VCaP (cell line): ENCODE results near the gene ARMH1.

ENCODE experiments used
- H3K27ac ChIP-seq: fragments of 450-650 bp; 2 replicates; pipeline ENCODE4 v1.5.1; 2017
- TF ChIP-seq, protein P1 (sequence below): fragments of 450-650 bp; conservative IDR thresholded peaks from 2 replicates; pipeline ENCODE4 v1.5.1; 2017; ENCODE audit warnings: mild to moderate bottlenecking, moderate library complexity

The ARMH1 gene

DNA sequence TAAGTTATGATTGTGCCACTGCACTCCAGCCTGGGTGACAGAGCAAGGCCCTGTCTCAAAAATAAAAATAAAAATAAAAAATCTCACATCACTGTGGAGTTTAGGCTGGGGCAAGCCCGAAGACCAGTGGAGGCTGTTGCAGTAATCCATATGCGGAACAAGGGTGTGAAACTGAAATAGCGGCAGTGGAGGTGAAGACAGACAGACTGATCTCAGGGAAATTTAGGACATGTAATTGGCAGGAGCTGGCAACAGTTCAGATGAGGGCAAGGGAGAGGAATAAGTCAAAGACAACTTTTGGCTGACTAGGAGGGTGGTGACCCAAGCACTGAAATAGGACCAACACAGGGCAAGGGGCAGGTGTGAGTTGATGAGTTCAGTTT lies 8.4 kb downstream of the ARMH1 start:
- H3K27ac ChIP-seq, result no peak overlapping the region
- TF ChIP-seq, protein P1, sequence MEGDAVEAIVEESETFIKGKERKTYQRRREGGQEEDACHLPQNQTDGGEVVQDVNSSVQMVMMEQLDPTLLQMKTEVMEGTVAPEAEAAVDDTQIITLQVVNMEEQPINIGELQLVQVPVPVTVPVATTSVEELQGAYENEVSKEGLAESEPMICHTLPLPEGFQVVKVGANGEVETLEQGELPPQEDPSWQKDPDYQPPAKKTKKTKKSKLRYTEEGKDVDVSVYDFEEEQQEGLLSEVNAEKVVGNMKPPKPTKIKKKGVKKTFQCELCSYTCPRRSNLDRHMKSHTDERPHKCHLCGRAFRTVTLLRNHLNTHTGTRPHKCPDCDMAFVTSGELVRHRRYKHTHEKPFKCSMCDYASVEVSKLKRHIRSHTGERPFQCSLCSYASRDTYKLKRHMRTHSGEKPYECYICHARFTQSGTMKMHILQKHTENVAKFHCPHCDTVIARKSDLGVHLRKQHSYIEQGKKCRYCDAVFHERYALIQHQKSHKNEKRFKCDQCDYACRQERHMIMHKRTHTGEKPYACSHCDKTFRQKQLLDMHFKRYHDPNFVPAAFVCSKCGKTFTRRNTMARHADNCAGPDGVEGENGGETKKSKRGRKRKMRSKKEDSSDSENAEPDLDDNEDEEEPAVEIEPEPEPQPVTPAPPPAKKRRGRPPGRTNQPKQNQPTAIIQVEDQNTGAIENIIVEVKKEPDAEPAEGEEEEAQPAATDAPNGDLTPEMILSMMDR, result no peak

DNA sequence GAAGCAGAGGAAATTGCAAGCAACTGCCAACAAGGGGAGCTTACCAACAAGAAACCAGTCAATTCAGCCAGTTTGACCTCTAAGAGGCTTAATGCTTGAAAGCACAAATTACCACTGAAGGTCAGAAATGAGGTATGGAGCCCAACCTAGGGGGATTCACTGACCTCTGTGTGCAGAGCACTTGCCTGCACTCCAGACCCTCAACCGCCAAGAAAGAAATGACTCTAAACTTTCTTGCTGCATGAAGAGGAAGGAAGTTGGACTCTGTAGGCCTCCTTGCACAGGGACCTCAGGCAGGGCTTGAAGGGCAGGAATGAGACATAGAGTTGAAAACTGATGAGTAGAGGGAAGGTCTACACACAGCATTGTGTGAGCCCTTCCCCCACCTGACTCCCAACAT lies 10.0 kb downstream of the ARMH1 start:
- H3K27ac ChIP-seq, result no peak overlapping the region
- TF ChIP-seq, protein P1, result no peak

DNA sequence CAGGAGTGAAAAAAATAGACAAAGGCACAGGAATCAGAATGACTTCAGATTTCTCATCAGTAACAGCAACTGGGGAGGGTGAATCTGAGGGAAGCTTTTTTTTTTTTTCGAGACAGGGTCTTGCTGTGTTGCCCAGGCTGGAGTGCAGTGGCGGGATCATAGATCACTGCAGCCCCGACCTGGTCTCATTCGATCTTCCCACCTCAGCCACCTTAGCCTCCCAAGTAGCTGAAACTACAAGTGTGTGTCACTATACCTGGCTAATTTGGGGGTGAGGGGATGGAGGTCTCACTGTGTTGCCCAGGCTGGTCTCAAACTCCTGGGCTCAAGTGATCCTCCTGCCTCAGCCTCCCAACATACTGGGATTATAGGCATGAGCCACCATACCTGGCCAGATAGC lies 10.7 kb downstream of the ARMH1 start:
- no peak overlapping the region for H3K27ac ChIP-seq

DNA sequence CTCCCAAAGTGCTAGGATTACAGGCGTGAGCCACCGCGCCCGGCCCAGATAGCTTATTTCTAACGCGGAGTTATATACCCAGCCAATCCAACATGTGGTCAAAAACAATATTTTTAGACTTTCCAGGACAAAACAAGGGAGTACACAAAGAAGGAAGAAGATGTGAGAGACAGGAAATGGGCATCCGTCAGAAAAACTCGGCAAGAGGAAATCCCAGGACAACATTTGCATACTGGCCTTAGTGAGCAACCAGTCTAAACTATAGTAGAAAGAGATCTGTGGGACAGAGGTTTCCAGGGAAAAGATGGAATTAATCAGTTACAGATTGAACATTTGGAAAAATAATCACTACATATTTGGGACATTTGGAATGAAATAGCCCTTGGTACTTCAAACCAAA lies 11.4 kb downstream of the ARMH1 start:
- TF ChIP-seq, protein P1, result no peak
- no peak overlapping the region for H3K27ac ChIP-seq

More for the DNA sequence above, 10.7 kb downstream of the ARMH1 start:
- TF ChIP-seq, protein P1, result no peak

DNA sequence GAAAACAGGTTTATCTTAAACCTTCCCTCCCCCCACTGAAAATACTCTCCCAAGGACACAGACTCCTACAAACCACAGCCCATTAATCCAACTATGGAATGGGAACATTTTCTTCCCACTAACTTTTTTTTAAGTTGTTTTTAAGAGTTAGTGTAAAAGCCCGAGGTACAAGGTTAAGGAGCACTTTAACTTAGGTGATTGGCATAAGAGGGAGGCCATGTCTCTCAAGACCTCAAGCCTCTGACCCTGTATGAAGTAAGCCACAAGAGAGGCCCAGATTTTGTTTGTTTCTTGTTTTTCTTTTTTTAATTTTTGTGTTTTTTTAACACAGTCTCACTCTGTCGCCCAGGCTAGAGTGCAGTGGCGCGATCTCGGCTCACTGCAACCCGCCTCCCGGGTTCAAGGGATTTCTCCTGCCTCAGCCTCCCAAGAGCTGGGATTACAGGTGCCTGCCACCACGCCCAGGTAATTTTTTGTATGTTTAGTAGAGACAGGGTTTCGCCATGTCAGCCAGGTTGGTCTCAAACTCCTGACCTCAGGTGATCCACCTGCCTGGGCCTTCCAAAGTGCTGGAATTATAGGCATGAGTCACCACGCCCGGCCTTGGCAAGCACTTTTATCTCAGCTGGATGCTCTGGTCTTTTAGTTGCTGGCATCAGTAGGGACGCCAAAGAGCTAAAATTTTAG lies 14.4 kb downstream of the ARMH1 start:
- no peak overlapping the region for H3K27ac ChIP-seq
- TF ChIP-seq, protein P1, result no peak

DNA sequence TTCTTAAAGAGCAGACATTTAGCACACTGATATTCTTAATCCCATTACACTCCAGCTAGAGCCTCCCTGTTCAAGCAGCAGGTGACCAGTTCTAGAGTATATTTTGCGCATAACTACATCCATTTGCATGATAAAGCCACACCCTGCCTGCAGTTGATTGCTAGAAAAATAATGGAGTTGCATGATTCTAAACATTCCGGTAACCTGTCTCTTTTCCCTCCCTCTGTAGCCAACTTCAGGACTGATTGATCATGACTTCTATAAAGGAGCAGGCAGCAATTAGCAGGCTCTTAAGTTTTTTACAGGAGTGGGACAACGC lies 14.9 kb downstream of the ARMH1 start:
- H3K27ac ChIP-seq, result no peak overlapping the region
- TF ChIP-seq, protein P1, result no peak

DNA sequence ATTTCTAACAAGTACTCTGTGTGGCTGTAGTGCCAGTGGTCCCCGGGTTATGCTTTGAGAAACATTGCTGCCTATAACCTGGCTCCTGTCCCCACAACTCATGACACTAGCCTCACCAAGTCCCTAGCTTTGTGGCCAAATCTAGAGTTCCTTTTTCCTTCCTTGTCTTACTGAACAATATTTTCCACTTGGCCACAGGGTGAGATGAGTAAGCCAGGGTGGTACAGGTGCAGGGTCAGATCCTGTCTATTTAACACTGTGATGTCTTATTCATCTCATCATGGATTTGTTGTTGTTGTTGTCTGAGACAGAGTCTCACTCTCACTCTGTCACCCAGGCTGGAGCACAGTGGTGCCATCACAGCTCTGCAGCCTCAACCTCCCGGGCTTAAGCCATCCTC lies 18.6 kb downstream of the ARMH1 start:
- H3K27ac ChIP-seq, result no peak overlapping the region
- TF ChIP-seq, protein P1, result no peak
